Mesenchymal stem cell (in vitro differentiated cells and primary cell): ENCODE data around the gene LBR.

Experiments
- DNase-seq: peaks from one replicate; pipeline ENCODE4 v3.0.0-alpha.2; 2013
- H2AFZ ChIP-seq: one replicate; pipeline ENCODE4 v1.6.1; 2013; ENCODE audit warnings: low read depth, mild to moderate bottlenecking, control low read depth, inconsistent platforms, low read length, moderate library complexity
- H2AK5ac ChIP-seq: 2 replicates; pipeline ENCODE4 v1.6.1; 2013; ENCODE audit warnings: low read length, moderate library complexity, mild to moderate bottlenecking, inconsistent platforms; ENCODE audit not compliant: severe bottlenecking
- H2BK120ac ChIP-seq: one replicate; pipeline ENCODE4 v1.6.1; 2013; ENCODE audit warnings: low read depth, mild to moderate bottlenecking, inconsistent platforms, low read length, moderate library complexity
- H2BK12ac ChIP-seq, 2 experiments: one replicate each; pipeline ENCODE4 v1.6.1; 2013; ENCODE audit warnings: inconsistent platforms in 2 of 2, low read length in 2 of 2, mild to moderate bottlenecking in 2 of 2, moderate library complexity in 2 of 2, control low read depth in 1 of 2
- H2BK15ac ChIP-seq: one replicate; pipeline ENCODE4 v1.6.1; 2013; ENCODE audit warnings: mild to moderate bottlenecking, low read depth, inconsistent platforms; ENCODE audit not compliant: poor library complexity, severe bottlenecking
- H2BK5ac ChIP-seq: 2 replicates; pipeline ENCODE4 v1.6.1; 2013; ENCODE audit warnings: low read depth, mild to moderate bottlenecking, low read length, control low read depth, inconsistent platforms; ENCODE audit not compliant: poor library complexity, severe bottlenecking
- H3K14ac ChIP-seq, 2 experiments: one replicate each; pipeline ENCODE4 v1.6.1; 2013; ENCODE audit warnings: inconsistent platforms in 2 of 2, low read length in 2 of 2, control low read depth in 1 of 2, mild to moderate bottlenecking in 1 of 2, moderate library complexity in 1 of 2
- H3K18ac ChIP-seq, 2 experiments: one replicate each; pipeline ENCODE4 v1.6.1; 2013; ENCODE audit warnings: inconsistent platforms in 2 of 2, low read length in 2 of 2, control low read depth in 1 of 2, low read depth in 1 of 2, mild to moderate bottlenecking in 1 of 2
- H3K23ac ChIP-seq, 2 experiments: one replicate each; pipeline ENCODE4 v1.6.1; 2013; ENCODE audit warnings: inconsistent platforms in 2 of 2, low read length in 2 of 2, mild to moderate bottlenecking in 2 of 2, moderate library complexity in 2 of 2, control low read depth in 1 of 2
- H3K27ac ChIP-seq: 2 replicates; pipeline ENCODE4 v1.5.1; 2013; ENCODE audit warnings: mild to moderate bottlenecking, moderate library complexity, low read length, control low read depth, inconsistent platforms; ENCODE audit not compliant: poor library complexity, severe bottlenecking
- H3K27me3 ChIP-seq, 2 experiments: 2 replicates each; pipeline versions ENCODE4 v1.6.1 to v1.7.0; 2013; ENCODE audit warnings: low read length in 2 of 2, mild to moderate bottlenecking in 2 of 2, moderate library complexity in 2 of 2, control low read depth in 1 of 2, inconsistent platforms in 1 of 2; ENCODE audit not compliant: control insufficient read depth in 1 of 2, insufficient read depth in 1 of 2
- H3K36me3 ChIP-seq, 2 experiments: 2 replicates each; pipeline versions ENCODE4 v1.6.1 to v1.7.0; 2013; ENCODE audit warnings: low read length in 2 of 2, control low read depth in 1 of 2, inconsistent platforms in 1 of 2, low read depth in 1 of 2, mild to moderate bottlenecking in 1 of 2; ENCODE audit not compliant: insufficient read depth in 2 of 2, control insufficient read depth in 1 of 2
- H3K4ac ChIP-seq, 2 experiments: one replicate each; pipeline ENCODE4 v1.6.1; 2013; ENCODE audit warnings: inconsistent platforms in 2 of 2, low read length in 2 of 2, mild to moderate bottlenecking in 2 of 2, moderate library complexity in 2 of 2, control low read depth in 1 of 2, low read depth in 1 of 2
- H3K4me1 ChIP-seq: 2 replicates; pipeline ENCODE4 v1.6.1; 2013; ENCODE audit warnings: low read depth, low read length, control low read depth; ENCODE audit not compliant: control insufficient read depth, insufficient read depth
- H3K4me2 ChIP-seq: 2 replicates; pipeline ENCODE4 v1.6.1; 2013; ENCODE audit warnings: low read length, mild to moderate bottlenecking, inconsistent platforms; ENCODE audit not compliant: poor library complexity, severe bottlenecking
- H3K4me3 ChIP-seq, 2 experiments: 2 replicates each; pipeline versions ENCODE4 v1.5.1 to v1.7.0; 2013; ENCODE audit warnings: low read length in 2 of 2, mild to moderate bottlenecking in 2 of 2, control low read depth in 1 of 2, low read depth in 1 of 2; ENCODE audit not compliant: insufficient read depth in 1 of 2
- H3K79me1 ChIP-seq: replicated peaks from 2 replicates; pipeline ENCODE4 v1.6.1; 2013; ENCODE audit warnings: mild to moderate bottlenecking, control low read depth, low read length, inconsistent platforms; ENCODE audit not compliant: poor library complexity, severe bottlenecking
- H3K9ac ChIP-seq: 2 replicates; pipeline ENCODE4 v1.7.0; 2013; ENCODE audit warnings: mild to moderate bottlenecking, low read length, moderate library complexity
- H3K9me3 ChIP-seq: 2 replicates; pipeline ENCODE4 v1.7.0; 2013; ENCODE audit warnings: mild to moderate bottlenecking, low read length; ENCODE audit not compliant: control insufficient read depth
- H4K8ac ChIP-seq: one replicate; pipeline ENCODE4 v1.6.1; 2013; ENCODE audit warnings: inconsistent platforms, mild to moderate bottlenecking, low read length, moderate library complexity
- H4K91ac ChIP-seq: one replicate; pipeline ENCODE4 v1.6.1; 2013; ENCODE audit warnings: mild to moderate bottlenecking, low read length, inconsistent platforms
- WGBS: methylation state at CpG from one replicate; pipeline ENCODE4 v1.1.7; 2013; ENCODE audit warnings: mixed read lengths; 5-methylcytosine and 5-hydroxymethylcytosine counted together

Gene LBR

GRCh38 chr1:225458222-225458631, 30.4 kb upstream of the LBR start:
- no peaks in the 10 kb centered on the region for H3K79me1 ChIP-seq
- H3K9me3 ChIP-seq = no peaks in the 10 kb centered on the region
- H3K14ac ChIP-seq = no peak overlapping the region
- H2BK5ac ChIP-seq = no peak overlapping the region
- peak; percentile 69 for DNase-seq
- H3K27me3 ChIP-seq = peaks cover 0 to 13% of the 10 kb centered on the region in 2 experiments
- H3K4me2 ChIP-seq = no peak overlapping the region
- no peak overlapping the region for H2BK15ac ChIP-seq
- H2AFZ ChIP-seq = no peak overlapping the region
- H3K36me3 ChIP-seq = no peaks in the 10 kb centered on the region
- WGBS = 51% methylated on average over 2 of the region's 2 CpGs
- peak overlapping the region; percentile 32 for H3K27ac ChIP-seq
- no peak overlapping the region for H2AK5ac ChIP-seq
- peaks cover 30% of the 10 kb centered on the region for H3K4me1 ChIP-seq
- no peak overlapping the region for H4K91ac ChIP-seq
- no peak overlapping the region for H4K8ac ChIP-seq
- H2BK12ac ChIP-seq = no peak overlapping the region
- H3K18ac ChIP-seq = no peak overlapping the region
- H3K23ac ChIP-seq = no peak overlapping the region
- no peak overlapping the region for H2BK120ac ChIP-seq
- no peak overlapping the region for H3K4ac ChIP-seq
- H3K4me3 ChIP-seq = no peak overlapping the region
- H3K9ac ChIP-seq = no peak overlapping the region

- Histone ChIP-seq H3K9ac (no peak overlapping the region), H2BK5ac (no peak overlapping the region), H3K79me1 (no peaks in the 10 kb centered on the region), H3K36me3 (no peaks in the 10 kb centered on the region), H4K91ac (no peak overlapping the region), H2BK120ac (no peak overlapping the region), H2AK5ac (no peak overlapping the region), H3K4me1 (peaks cover 16% of the 10 kb centered on the region), H2BK12ac (no peak overlapping the region), H3K4me2 (no peak overlapping the region), H3K27ac (no peak overlapping the region), H3K18ac (no peak overlapping the region), H2BK15ac (no peak overlapping the region), H3K4ac (no peak overlapping the region), H3K9me3 (no peaks in the 10 kb centered on the region), H3K4me3 (no peak overlapping the region), H3K23ac (no peak overlapping the region), H3K14ac (no peak overlapping the region), H3K27me3 (peaks cover 0 to 5% of the 10 kb centered on the region in 2 experiments), H2AFZ (no peak overlapping the region), H4K8ac (no peak overlapping the region)
- 8% methylated on average over 5 of the region's 5 CpGs for WGBS
- peak; percentile 91 for DNase-seq
These were observed 26.9 kb upstream of the LBR start for GRCh38 chr1:225454733-225455132.

- Histone ChIP-seq H4K8ac (no peak overlapping the region), H3K27me3 (peaks cover 0 to 5% of the 10 kb centered on the region in 2 experiments), H3K23ac (no peak overlapping the region), H3K36me3 (no peaks in the 10 kb centered on the region), H3K9ac (no peak overlapping the region), H2BK12ac (no peak overlapping the region), H3K27ac (no peak overlapping the region), H2BK5ac (no peak overlapping the region), H2AK5ac (no peak overlapping the region), H2BK120ac (no peak overlapping the region), H3K4me3 (no peak overlapping the region), H3K18ac (no peak overlapping the region), H3K9me3 (no peaks in the 10 kb centered on the region), H3K79me1 (no peaks in the 10 kb centered on the region), H4K91ac (no peak overlapping the region), H3K4me2 (no peak overlapping the region), H2BK15ac (no peak overlapping the region), H3K4me1 (peaks cover 17% of the 10 kb centered on the region), H3K14ac (no peak overlapping the region), H3K4ac (no peak overlapping the region), H2AFZ (no peak overlapping the region)
- whole genome bisulfite sequencing = 74% methylated on average over 5 of the region's 5 CpGs
- peak; percentile 29 for DNase-seq
These were observed 26.2 kb upstream of the LBR start for GRCh38 chr1:225453797-225454648.

GRCh38 chr1:225451840-225452515, 24.1 kb upstream of the LBR start:
- 89% methylated on average over 25 of the region's 25 CpGs for WGBS
- Histone ChIP-seq H3K14ac (no peak overlapping the region), H4K8ac (no peak overlapping the region), H3K9ac (no peak overlapping the region), H4K91ac (no peak overlapping the region), H3K27me3 (peaks cover 0 to 14% of the 10 kb centered on the region in 2 experiments), H2BK5ac (no peak overlapping the region), H3K9me3 (no peaks in the 10 kb centered on the region), H2AK5ac (no peak overlapping the region), H3K4me1 (peaks cover 17% of the 10 kb centered on the region), H3K36me3 (no peaks in the 10 kb centered on the region), H2BK12ac (no peak overlapping the region), H3K79me1 (no peaks in the 10 kb centered on the region), H3K4ac (no peak overlapping the region), H3K23ac (no peak overlapping the region), H2AFZ (no peak overlapping the region), H3K4me2 (no peak overlapping the region), H3K18ac (no peak overlapping the region), H2BK15ac (no peak overlapping the region), H2BK120ac (no peak overlapping the region), H3K4me3 (no peak overlapping the region), H3K27ac (no peak overlapping the region)
- DNase-seq = no peak
